ENCODE results near the gene C5orf52. TPM values are rescaled to one million over a fixed set of nuclear protein-coding genes. Genes with fewer than 3 reads are reported as not detected.

Gene C5orf52
- total RNA-seq (2013), result not detected
- not detected for polyA plus RNA-seq
- polyA minus RNA-seq, result not detected in 2 replicates
- 0 to 0.23 (median 0.06) reads per million in 11 experiments for total RNA-seq

DNA sequence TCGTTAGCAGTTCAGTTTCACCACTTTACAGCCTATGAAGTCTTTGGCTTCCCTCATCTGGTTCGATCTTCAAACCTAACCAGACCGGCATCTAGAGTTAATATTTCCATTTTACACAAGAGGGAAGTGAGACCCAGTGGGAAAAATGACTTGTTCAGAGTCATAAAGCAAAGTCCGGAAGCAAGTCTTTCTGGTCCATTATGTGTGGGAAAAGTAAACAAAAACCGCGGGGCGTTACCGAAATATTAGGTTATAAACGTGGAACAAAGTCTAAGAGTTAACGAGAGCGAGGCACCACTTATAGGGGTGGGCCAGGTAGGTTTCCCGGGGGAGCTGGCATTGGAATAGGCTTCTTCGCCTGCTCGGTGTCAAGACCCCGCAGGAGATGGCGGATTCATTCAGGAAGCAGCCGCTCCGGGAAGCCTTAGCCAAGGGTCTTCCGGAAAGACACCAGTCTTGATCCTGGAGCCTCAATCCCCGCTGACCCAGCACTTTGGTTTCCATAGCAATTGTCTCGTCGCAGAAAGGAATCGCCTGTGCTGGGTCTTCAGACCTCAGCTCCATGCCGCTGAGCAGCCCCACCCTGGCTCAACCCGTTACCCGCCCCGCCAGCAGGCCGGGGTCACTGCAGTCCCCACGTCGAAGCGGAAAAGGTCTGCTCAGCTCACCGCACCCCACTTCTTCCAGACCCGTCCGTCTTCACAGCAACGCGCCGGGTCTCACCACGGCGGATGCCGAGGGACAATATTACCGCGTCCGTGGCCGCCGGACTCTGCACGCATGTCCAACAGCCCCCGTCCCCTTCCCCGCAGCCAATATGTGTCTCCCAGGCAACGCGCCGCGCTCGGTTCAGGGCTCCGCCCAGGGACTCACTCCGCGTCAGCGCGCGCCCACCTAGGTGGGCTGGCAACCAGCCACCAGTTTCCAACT is at the start of gene C5orf52:
TSS of gene C5orf52 (plus strand) at position 872 of the 930 bp plus-strand sequence. CDS start 82 bp downstream, outside the sequence.
- WGBS (ENCODE audit: insufficient coverage), result under 1% methylated on average over 56 of the region's 59 CpGs
- Histone ChIP-seq H3K4me3 (replicated peaks in 1 of 3; ENCODE audit: low read depth in 2 of 3, low read length in 3 of 3) (peak within 1 kb of the TSS; percentile 50 to 79 (median 59)), H3K36me3 (replicated peaks in 1 of 2; ENCODE audit: control insufficient read depth in 1 of 2, insufficient read depth in 2 of 2, low read length in 2 of 2) (no peaks in the 10 kb centered on the region), H3K9me3 (replicated peaks in 1 of 2; ENCODE audit: control insufficient read depth in 1 of 2, insufficient read depth in 1 of 2, low read length in 2 of 2) (no peaks in the 10 kb centered on the region), H2AFZ (ENCODE audit: insufficient read depth, low read depth, low read length, poor library complexity, severe bottlenecking) (peak within 1 kb of the TSS; percentile 87), H3K27me3 (ENCODE audit: control insufficient read depth in 2 of 2, insufficient read depth in 2 of 2, low read length in 2 of 2) (peaks cover 5 to 40% of the 10 kb centered on the region in 2 donors), H3K9ac (ENCODE audit: insufficient read depth, low read length, poor library complexity, severe bottlenecking) (peak within 1 kb of the TSS; percentile 59), H3K27ac (ENCODE audit: low read depth in 1 of 2, low read length in 2 of 2) (no peak within 1 kb of the TSS), H3K4me1 (ENCODE audit: control insufficient read depth in 1 of 2, insufficient read depth in 2 of 2, low read length in 2 of 2) (peaks cover 20 to 23% of the 10 kb centered on the region in 2 donors), H3K4me2 (replicated peaks; ENCODE audit: extremely low read depth, low read length, poor library complexity, severe bottlenecking) (peak within 1 kb of the TSS; percentile 97), H4K20me1 (ENCODE audit: insufficient read depth, low read length) (no peaks in the 10 kb centered on the region), H3K79me2 (ENCODE audit: insufficient read depth, low read length) (no peaks in the 10 kb centered on the region)
- DNase-seq, result peak; percentile 29 to 61 (median 54)
- peaks cover 27% of the 10 kb centered on the region for H3K4me1 Mint-ChIP-seq
- TF ChIP-seq, protein P1, sequence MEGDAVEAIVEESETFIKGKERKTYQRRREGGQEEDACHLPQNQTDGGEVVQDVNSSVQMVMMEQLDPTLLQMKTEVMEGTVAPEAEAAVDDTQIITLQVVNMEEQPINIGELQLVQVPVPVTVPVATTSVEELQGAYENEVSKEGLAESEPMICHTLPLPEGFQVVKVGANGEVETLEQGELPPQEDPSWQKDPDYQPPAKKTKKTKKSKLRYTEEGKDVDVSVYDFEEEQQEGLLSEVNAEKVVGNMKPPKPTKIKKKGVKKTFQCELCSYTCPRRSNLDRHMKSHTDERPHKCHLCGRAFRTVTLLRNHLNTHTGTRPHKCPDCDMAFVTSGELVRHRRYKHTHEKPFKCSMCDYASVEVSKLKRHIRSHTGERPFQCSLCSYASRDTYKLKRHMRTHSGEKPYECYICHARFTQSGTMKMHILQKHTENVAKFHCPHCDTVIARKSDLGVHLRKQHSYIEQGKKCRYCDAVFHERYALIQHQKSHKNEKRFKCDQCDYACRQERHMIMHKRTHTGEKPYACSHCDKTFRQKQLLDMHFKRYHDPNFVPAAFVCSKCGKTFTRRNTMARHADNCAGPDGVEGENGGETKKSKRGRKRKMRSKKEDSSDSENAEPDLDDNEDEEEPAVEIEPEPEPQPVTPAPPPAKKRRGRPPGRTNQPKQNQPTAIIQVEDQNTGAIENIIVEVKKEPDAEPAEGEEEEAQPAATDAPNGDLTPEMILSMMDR (IDR thresholded peaks at IDR 0.05), result no peak
- peaks cover 0 to 22% (median 6%) of the 10 kb centered on the region in 7 donors for H3K9me3 Mint-ChIP-seq
- intact Hi-C loops (cut with micrococcal nuclease), result loop anchor here in 1 of 2 donors (5.0 kb wide), 1 partner anchor 61 kb away; the partner anchor contains the start of gene THG1L
- H3K36me3 Mint-ChIP-seq, result peaks cover 8 to 12% of the 10 kb centered on the region in 2 donors
- H3K27ac Mint-ChIP-seq, result peak within 1 kb of the TSS; percentile 37 to 81 (median 62)
- H3K27me3 Mint-ChIP-seq (ENCODE audit: low read depth in 3 of 3), result peaks cover 36 to 61% (median 57%) of the 10 kb centered on the region in 3 donors
- H3K4me3 Mint-ChIP-seq, result peak within 1 kb of the TSS; percentile 92 to 99

DNA sequence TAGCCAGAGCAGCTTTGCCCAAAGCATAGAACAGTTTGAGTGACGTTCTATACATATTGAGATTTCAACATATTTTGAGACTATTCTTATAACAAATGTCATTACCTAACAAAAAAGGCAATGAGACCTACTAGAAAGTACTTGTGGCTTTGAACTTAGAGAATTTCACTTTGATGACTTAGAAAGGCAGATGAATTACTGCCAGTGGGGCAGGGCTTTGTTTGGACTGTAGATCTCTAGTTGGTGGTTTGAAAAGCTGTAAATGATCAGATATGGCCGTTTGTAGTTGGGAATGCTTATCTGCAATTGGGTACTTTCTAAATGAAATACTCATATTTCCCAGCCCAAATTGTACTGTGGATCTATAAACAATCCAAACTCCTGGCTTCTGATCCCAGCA is 47.2 kb upstream of the C5orf52 start:
- WGBS (ENCODE audit: insufficient coverage), result no CpG with 5 or more reads among the region's 2 CpGs
- no peak overlapping the region for H3K27ac Mint-ChIP-seq
- Histone ChIP-seq H3K9ac (ENCODE audit: insufficient read depth, low read length, poor library complexity, severe bottlenecking) (no peak overlapping the region), H3K4me3 (replicated peaks in 1 of 3; ENCODE audit: low read depth in 2 of 3, low read length in 3 of 3) (no peak overlapping the region), H3K4me2 (replicated peaks; ENCODE audit: extremely low read depth, low read length, poor library complexity, severe bottlenecking) (no peak overlapping the region), H3K36me3 (replicated peaks in 1 of 2; ENCODE audit: control insufficient read depth in 1 of 2, insufficient read depth in 2 of 2, low read length in 2 of 2) (no peaks in the 10 kb centered on the region), H4K20me1 (ENCODE audit: insufficient read depth, low read length) (no peaks in the 10 kb centered on the region), H2AFZ (ENCODE audit: insufficient read depth, low read depth, low read length, poor library complexity, severe bottlenecking) (no peak overlapping the region), H3K27ac (ENCODE audit: low read depth in 1 of 2, low read length in 2 of 2) (no peak overlapping the region), H3K79me2 (ENCODE audit: insufficient read depth, low read length) (no peaks in the 10 kb centered on the region), H3K9me3 (replicated peaks in 1 of 2; ENCODE audit: control insufficient read depth in 1 of 2, insufficient read depth in 1 of 2, low read length in 2 of 2) (no peaks in the 10 kb centered on the region), H3K4me1 (ENCODE audit: control insufficient read depth in 1 of 2, insufficient read depth in 2 of 2, low read length in 2 of 2) (no peaks in the 10 kb centered on the region), H3K27me3 (ENCODE audit: control insufficient read depth in 2 of 2, insufficient read depth in 2 of 2, low read length in 2 of 2) (no peaks in the 10 kb centered on the region)
- H3K4me1 Mint-ChIP-seq, result no peaks in the 10 kb centered on the region
- no peak overlapping the region for H3K4me3 Mint-ChIP-seq
- no peaks in the 10 kb centered on the region for H3K36me3 Mint-ChIP-seq
- no peak for DNase-seq
- peaks cover 0 to 3% (median 2%) of the 10 kb centered on the region in 3 donors for H3K27me3 Mint-ChIP-seq (ENCODE audit: low read depth in 3 of 3)
- intact Hi-C loops (cut with micrococcal nuclease), result no loop called here
- TF ChIP-seq, protein P1 (IDR thresholded peaks at IDR 0.05), result no peak
- H3K9me3 Mint-ChIP-seq, result peaks cover 0 to 9% (median 3%) of the 10 kb centered on the region in 7 donors

Measured in CD14-positive monocyte (primary cell).